ENCODE measurements around the gene P2RY11.

P2RY11 gene

DNA sequence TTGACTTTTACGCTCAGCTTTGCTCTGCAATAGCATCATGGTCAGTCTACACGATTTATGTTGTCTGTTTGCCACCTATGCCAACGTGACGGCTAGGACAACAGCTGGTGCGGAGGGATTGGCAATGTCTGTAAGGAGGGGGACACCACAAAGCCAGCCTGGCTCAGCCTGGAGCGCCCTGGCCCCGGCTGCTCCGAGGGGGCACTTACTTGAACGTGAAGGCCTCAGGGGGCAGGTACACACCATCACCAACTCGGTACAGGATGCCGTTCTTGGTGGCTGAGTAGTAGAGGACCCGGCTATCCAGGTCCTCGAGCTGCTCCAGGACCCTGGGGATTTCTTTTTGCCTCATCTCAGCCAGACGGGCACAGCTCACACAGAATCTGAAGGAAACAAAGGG lies 34.6 kb downstream of the P2RY11 start:
- Histone ChIP-seq H3K9me3 (no peaks in the 10 kb centered on the region), H3K27me3 (ENCODE audit: low read depth) (no peaks in the 10 kb centered on the region), H3K4me3 (no peak overlapping the region), H3K4me1 (no peaks in the 10 kb centered on the region), H3K36me3 (replicated peaks) (peaks cover 91% of the 10 kb centered on the region)
- in situ Hi-C loops (cut with MboI; ENCODE audit: low sequenced_read_pairs): no loop called here
- DNase-seq (ENCODE audit: low spot score in 2 of 2): no peak

- H3K4me1 ChIP-seq: no peaks in the 10 kb centered on the region
- no peak overlapping the region for H3K4me3 ChIP-seq
- no peaks in the 10 kb centered on the region for H3K9me3 ChIP-seq
- in situ Hi-C loops (cut with MboI; ENCODE audit: low sequenced_read_pairs): no loop called here
- no peaks in the 10 kb centered on the region for H3K27me3 ChIP-seq (ENCODE audit: low read depth)
- H3K36me3 ChIP-seq (replicated peaks): peaks cover 88% of the 10 kb centered on the region
- no peak for DNase-seq (ENCODE audit: low spot score in 2 of 2)
These were observed 37.9 kb downstream of the P2RY11 start for GRCh38 chr19:10149427-10149826.

DNA sequence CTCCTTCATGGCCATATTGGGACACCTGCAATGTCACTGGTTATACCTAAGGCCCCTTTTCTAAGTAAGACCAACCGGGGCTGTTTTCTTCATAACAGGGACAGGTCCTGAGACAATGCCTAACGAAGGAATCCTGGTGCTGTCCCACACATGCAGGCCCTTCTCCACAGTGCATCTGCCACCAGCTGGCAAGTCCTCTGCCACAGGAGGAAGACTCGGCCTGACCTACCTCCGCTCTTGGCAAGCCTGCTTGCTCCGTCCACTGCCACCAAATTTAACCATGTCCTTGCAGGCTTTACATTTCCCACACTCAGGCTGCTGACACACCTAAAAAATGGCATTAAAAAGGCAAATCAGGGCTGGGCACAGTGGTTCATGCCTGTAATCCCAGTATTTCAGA lies 40.0 kb downstream of the P2RY11 start:
- Histone ChIP-seq H3K27me3 (ENCODE audit: low read depth) (no peaks in the 10 kb centered on the region), H3K4me3 (no peak overlapping the region), H3K36me3 (replicated peaks) (peaks cover 87% of the 10 kb centered on the region), H3K4me1 (no peaks in the 10 kb centered on the region), H3K9me3 (no peaks in the 10 kb centered on the region)
- in situ Hi-C loops (cut with MboI; ENCODE audit: low sequenced_read_pairs): loop anchor here (25.0 kb wide), 2 partner anchors 861 to 961 kb away; no protein-coding TSS in a partner anchor
- no peak for DNase-seq (ENCODE audit: low spot score in 2 of 2)

GRCh38 chr19:10152100-10152499 lies 40.6 kb downstream of the P2RY11 start:
- in situ Hi-C loops (cut with MboI; ENCODE audit: low sequenced_read_pairs): loop anchor here (25.0 kb wide), 2 partner anchors 860 to 960 kb away; no protein-coding TSS in a partner anchor
- H3K36me3 ChIP-seq (replicated peaks): peaks cover 87% of the 10 kb centered on the region
- H3K27me3 ChIP-seq (ENCODE audit: low read depth): no peaks in the 10 kb centered on the region
- no peak for DNase-seq (ENCODE audit: low spot score in 2 of 2)
- no peaks in the 10 kb centered on the region for H3K4me1 ChIP-seq
- no peaks in the 10 kb centered on the region for H3K9me3 ChIP-seq
- no peak overlapping the region for H3K4me3 ChIP-seq

DNA sequence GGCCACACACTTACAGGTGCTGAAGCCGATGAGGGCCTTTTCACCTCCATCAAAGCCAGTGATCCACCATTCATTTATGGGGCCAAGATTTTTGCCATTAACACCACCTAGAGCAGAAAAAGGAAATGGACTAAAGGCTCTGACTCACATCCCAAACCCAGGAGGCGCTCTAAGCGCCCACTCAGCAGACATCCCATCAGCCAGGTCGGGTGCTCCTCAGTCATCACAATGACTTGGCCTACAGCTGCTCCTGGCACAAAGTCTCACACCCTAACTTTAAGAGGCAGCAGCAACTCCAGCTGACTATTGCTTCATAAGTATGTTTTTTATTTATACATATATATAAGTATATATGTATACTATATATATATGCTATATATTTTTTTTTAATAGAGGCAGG lies 44.3 kb downstream of the P2RY11 start:
- no peak overlapping the region for H3K4me3 ChIP-seq
- in situ Hi-C loops (cut with MboI; ENCODE audit: low sequenced_read_pairs): loop anchor here (25.0 kb wide), 2 partner anchors 856 to 956 kb away; no protein-coding TSS in a partner anchor
- peaks cover 95% of the 10 kb centered on the region for H3K36me3 ChIP-seq (replicated peaks)
- DNase-seq (ENCODE audit: low spot score in 2 of 2): no peak
- no peaks in the 10 kb centered on the region for H3K4me1 ChIP-seq
- H3K27me3 ChIP-seq (ENCODE audit: low read depth): no peaks in the 10 kb centered on the region
- no peaks in the 10 kb centered on the region for H3K9me3 ChIP-seq

- Histone ChIP-seq H3K27me3 (ENCODE audit: low read depth) (no peaks in the 10 kb centered on the region), H3K4me1 (no peaks in the 10 kb centered on the region), H3K4me3 (no peak overlapping the region), H3K9me3 (no peaks in the 10 kb centered on the region), H3K36me3 (replicated peaks) (peaks cover 93% of the 10 kb centered on the region)
- in situ Hi-C loops (cut with MboI; ENCODE audit: low sequenced_read_pairs): loop anchor here (25.0 kb wide), 2 partner anchors 854 to 954 kb away; no protein-coding TSS in a partner anchor
- no peak for DNase-seq (ENCODE audit: low spot score in 2 of 2)
These were observed 46.6 kb downstream of the P2RY11 start for GRCh38 chr19:10158071-10158470.

- H3K36me3 ChIP-seq (replicated peaks): peaks cover 95% of the 10 kb centered on the region
- in situ Hi-C loops (cut with MboI; ENCODE audit: low sequenced_read_pairs): loop anchor here (25.0 kb wide), 2 partner anchors 854 to 954 kb away; no protein-coding TSS in a partner anchor
- no peaks in the 10 kb centered on the region for H3K4me1 ChIP-seq
These were observed 47.0 kb downstream of the P2RY11 start for GRCh38 chr19:10158485-10158884.

DNA sequence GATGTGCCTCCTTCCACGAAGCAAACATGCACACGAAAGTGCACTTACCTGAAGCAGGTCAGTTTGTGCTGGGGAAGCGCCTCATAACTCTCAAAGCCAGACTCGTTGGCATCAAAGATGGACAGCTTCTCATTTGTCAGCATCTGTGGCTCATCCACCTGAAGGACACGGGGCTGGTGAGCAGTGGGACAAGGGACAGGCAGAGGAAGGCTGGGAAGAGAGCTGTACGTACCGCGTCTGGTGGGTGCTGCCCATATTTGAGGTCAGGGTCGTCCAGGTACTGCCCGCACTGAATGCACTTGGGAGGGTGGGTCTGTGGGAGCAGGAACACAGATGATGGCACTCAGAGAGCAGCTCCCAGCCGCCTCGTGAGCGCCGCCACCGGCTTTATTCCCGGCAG lies 48.1 kb downstream of the P2RY11 start:
- Histone ChIP-seq H3K9me3 (no peaks in the 10 kb centered on the region), H3K4me1 (no peaks in the 10 kb centered on the region), H3K27me3 (ENCODE audit: low read depth) (no peaks in the 10 kb centered on the region), H3K36me3 (replicated peaks) (peaks cover 95% of the 10 kb centered on the region), H3K4me3 (no peak overlapping the region)
- in situ Hi-C loops (cut with MboI; ENCODE audit: low sequenced_read_pairs): loop anchor here (25.0 kb wide), 2 partner anchors 853 to 953 kb away; no protein-coding TSS in a partner anchor
- DNase-seq (ENCODE audit: low spot score in 2 of 2): no peak

More at GRCh38 chr19:10158485-10158884, 47.0 kb downstream of the P2RY11 start:
- Histone ChIP-seq H3K4me3 (no peak overlapping the region), H3K27me3 (ENCODE audit: low read depth) (no peaks in the 10 kb centered on the region), H3K9me3 (no peaks in the 10 kb centered on the region)
- no peak for DNase-seq (ENCODE audit: low spot score in 2 of 2)

DNA sequence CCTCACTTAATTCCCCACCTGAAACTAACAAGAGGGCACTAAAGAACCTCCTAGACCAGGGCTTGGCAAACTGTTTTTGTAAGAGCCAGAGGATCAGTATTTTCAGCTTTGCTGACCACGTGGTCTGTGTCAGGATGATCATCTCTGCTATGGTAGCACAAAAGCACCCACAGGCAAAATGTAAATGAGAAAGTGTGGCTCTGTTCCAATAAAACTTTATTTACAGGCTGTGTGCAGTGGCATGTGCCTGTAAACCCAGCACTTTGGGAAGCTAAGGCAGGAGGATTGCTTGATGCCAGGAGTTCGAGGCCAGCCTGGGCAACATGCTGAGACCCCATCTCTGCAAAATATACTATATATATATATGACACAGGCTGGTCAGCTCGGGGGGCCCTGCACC lies 52.0 kb downstream of the P2RY11 start:
- Histone ChIP-seq H3K9me3 (no peaks in the 10 kb centered on the region), H3K4me1 (no peaks in the 10 kb centered on the region), H3K36me3 (replicated peaks) (peaks cover 91% of the 10 kb centered on the region), H3K4me3 (no peak overlapping the region), H3K27me3 (ENCODE audit: low read depth) (no peaks in the 10 kb centered on the region)
- DNase-seq (ENCODE audit: low spot score in 2 of 2): no peak
- in situ Hi-C loops (cut with MboI; ENCODE audit: low sequenced_read_pairs): loop anchor here (25.0 kb wide), 2 partner anchors 849 to 949 kb away; no protein-coding TSS in a partner anchor

Data from HAP-1 (cell line).